ENCODE results near the gene USH1C. TPM values are rescaled to one million over a fixed set of nuclear protein-coding genes. Genes with fewer than 3 reads are reported as not detected.

USH1C gene
- total and polyA plus RNA-seq, 2 of the 4 experiments (the other 2 are of a cell fraction) = not detected

- Histone ChIP-seq H3K9me1 (ENCODE audit: insufficient read depth, low read length) (no peaks in the 10 kb centered on the region), H3K4me2 (ENCODE audit: low read depth, low read length) (no peak overlapping the region), H2BK20ac (ENCODE audit: low read depth, low read length) (no peak overlapping the region), H2AFZ (replicated peaks; ENCODE audit: low read length, poor library complexity) (no peak overlapping the region), H2BK5ac (ENCODE audit: low read depth, low read length, poor library complexity, severe bottlenecking) (no peak overlapping the region), H3K9ac (ENCODE audit: low read depth, low read length) (no peak overlapping the region), H2AK9ac (replicated peaks; ENCODE audit: low read depth, low read length, poor library complexity) (no peak overlapping the region), H4K20me1 (ENCODE audit: insufficient read depth, low read length) (no peaks in the 10 kb centered on the region), H3K23ac (ENCODE audit: low read depth, low read length) (no peak overlapping the region), H3K27me3 (ENCODE audit: control insufficient read depth, insufficient read depth, low read length) (no peaks in the 10 kb centered on the region; the same call in 1 of the 2 replicates), H3K4me1 (ENCODE audit: control insufficient read depth, insufficient read depth, low read length) (no peaks in the 10 kb centered on the region), H4K91ac (ENCODE audit: insufficient read depth, low read depth, low read length) (no peak overlapping the region), H3K56ac (ENCODE audit: extremely low read depth, insufficient read depth, low read length) (no peak overlapping the region), H3K36me3 (ENCODE audit: control insufficient read depth, insufficient read depth, low read length) (no peaks in the 10 kb centered on the region), H3K14ac (replicated peaks; ENCODE audit: low read depth, low read length) (no peak overlapping the region), H3K18ac (ENCODE audit: low read depth, low read length) (no peak overlapping the region), H3K9me3 (ENCODE audit: control insufficient read depth, insufficient read depth, low read length) (no peaks in the 10 kb centered on the region), H3K79me1 (ENCODE audit: low read depth in 1 of 2, low read length in 2 of 2) (no peaks in the 10 kb centered on the region), H2BK120ac (ENCODE audit: low read depth, low read length) (no peak overlapping the region), H3K27ac (ENCODE audit: insufficient read depth, low read length) (no peak overlapping the region), H2AK5ac (ENCODE audit: low read depth, low read length) (no peak overlapping the region), H2BK15ac (ENCODE audit: low read depth, low read length) (no peak overlapping the region), H4K5ac (ENCODE audit: low read depth, low read length) (no peak overlapping the region), H3K4me3 (ENCODE audit: insufficient read depth, low read depth, low read length) (no peak overlapping the region), H3K4ac (ENCODE audit: low read depth, low read length) (no peak overlapping the region), H4K8ac (ENCODE audit: low read depth in 2 of 2, low read length in 2 of 2) (no peak overlapping the region)
- no peak for ATAC-seq (ENCODE audit: low read depth)
- POLR2A ChIA-PET (ENCODE audit: unreplicated experiment) = no interaction called here
- CTCF ChIA-PET = no interaction called here
- in situ Hi-C loops (cut with MboI; ENCODE audit: low sequenced_read_pairs) = no loop called here
- intact Hi-C loops (cut with micrococcal nuclease) = no loop called here
- no peak for TF ChIP-seq RCOR1 (IDR thresholded peaks at IDR 0.05; ENCODE audit: insufficient replicate concordance, low read length)
- no peak for TF ChIP-seq RAD21 (IDR thresholded peaks at IDR 0.05; ENCODE audit: low read length)
- TF ChIP-seq USF2 (IDR thresholded peaks at IDR 0.05; ENCODE audit: low read depth, low read length) = no peak
- TF ChIP-seq CHD1 (IDR thresholded peaks at IDR 0.05; ENCODE audit: low read depth, low read length) = no peak
- TF ChIP-seq SMC3 (IDR thresholded peaks at IDR 0.05; ENCODE audit: low read depth, low read length) = no peak
- no peak for TF ChIP-seq FOS (IDR thresholded peaks at IDR 0.05; ENCODE audit: low read depth, low read length)
- no peak for TF ChIP-seq MXI1 (IDR thresholded peaks at IDR 0.05; ENCODE audit: borderline replicate concordance, low read depth, low read length)
- TF ChIP-seq MAZ (IDR thresholded peaks at IDR 0.05; ENCODE audit: borderline replicate concordance, low read depth, low read length) = no peak
- no peak for TF ChIP-seq POLR2A (IDR thresholded peaks at IDR 0.05; ENCODE audit: low read depth, low read length)
- TF ChIP-seq CEBPB (IDR thresholded peaks at IDR 0.05; ENCODE audit: low read depth, low read length) = no peak
- no peak for TF ChIP-seq RFX5 (IDR thresholded peaks at IDR 0.05; ENCODE audit: low read depth, low read length)
- TF ChIP-seq NFE2L2 (IDR thresholded peaks at IDR 0.05; ENCODE audit: low read depth, low read length) = no peak
- no peak for TF ChIP-seq BHLHE40 (IDR thresholded peaks at IDR 0.05; ENCODE audit: low read depth, low read length)
- no peak for TF ChIP-seq MAFK (IDR thresholded peaks at IDR 0.05; ENCODE audit: low read depth, low read length)
- no peak for TF ChIP-seq CTCF (conservative IDR thresholded peaks at IDR 0.05; ENCODE audit: low read depth, low read length)
- TF ChIP-seq, protein P1, sequence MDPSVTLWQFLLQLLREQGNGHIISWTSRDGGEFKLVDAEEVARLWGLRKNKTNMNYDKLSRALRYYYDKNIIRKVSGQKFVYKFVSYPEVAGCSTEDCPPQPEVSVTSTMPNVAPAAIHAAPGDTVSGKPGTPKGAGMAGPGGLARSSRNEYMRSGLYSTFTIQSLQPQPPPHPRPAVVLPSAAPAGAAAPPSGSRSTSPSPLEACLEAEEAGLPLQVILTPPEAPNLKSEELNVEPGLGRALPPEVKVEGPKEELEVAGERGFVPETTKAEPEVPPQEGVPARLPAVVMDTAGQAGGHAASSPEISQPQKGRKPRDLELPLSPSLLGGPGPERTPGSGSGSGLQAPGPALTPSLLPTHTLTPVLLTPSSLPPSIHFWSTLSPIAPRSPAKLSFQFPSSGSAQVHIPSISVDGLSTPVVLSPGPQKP (IDR thresholded peaks at IDR 0.05; ENCODE audit: borderline replicate concordance, low read depth, low read length) = no peak
- DNase-seq = no peak
- no TSS peak for BruUV-seq (replicated peaks)
- dilution Hi-C loops (cut with HindIII; ENCODE audit: low sequenced_read_pairs, unreplicated experiment) = no loop called here
Measured at GRCh38 chr11:17563231-17563646, 19.0 kb upstream of the USH1C start.

Data from IMR-90 (cell line).